DMS153 treated with DMSO at 0.1 percent for 48 hours (cell line): ENCODE measurements around the gene KLK12.
A peak's percentile ranks its signal among the peaks of the same experiment; 100 is the strongest.
"Not testable (repeated sequence)": the region's sequence is repeated elsewhere in the genome, so short reads cannot be mapped to it uniquely, and the experiment has no call there.

Experiments used
- DNase-seq: peaks from one replicate; lab custom pipeline; 2025; ENCODE audit not compliant: unreplicated experiment; lab: John Stamatoyannopoulos, UW

The KLK12 gene

DNA sequence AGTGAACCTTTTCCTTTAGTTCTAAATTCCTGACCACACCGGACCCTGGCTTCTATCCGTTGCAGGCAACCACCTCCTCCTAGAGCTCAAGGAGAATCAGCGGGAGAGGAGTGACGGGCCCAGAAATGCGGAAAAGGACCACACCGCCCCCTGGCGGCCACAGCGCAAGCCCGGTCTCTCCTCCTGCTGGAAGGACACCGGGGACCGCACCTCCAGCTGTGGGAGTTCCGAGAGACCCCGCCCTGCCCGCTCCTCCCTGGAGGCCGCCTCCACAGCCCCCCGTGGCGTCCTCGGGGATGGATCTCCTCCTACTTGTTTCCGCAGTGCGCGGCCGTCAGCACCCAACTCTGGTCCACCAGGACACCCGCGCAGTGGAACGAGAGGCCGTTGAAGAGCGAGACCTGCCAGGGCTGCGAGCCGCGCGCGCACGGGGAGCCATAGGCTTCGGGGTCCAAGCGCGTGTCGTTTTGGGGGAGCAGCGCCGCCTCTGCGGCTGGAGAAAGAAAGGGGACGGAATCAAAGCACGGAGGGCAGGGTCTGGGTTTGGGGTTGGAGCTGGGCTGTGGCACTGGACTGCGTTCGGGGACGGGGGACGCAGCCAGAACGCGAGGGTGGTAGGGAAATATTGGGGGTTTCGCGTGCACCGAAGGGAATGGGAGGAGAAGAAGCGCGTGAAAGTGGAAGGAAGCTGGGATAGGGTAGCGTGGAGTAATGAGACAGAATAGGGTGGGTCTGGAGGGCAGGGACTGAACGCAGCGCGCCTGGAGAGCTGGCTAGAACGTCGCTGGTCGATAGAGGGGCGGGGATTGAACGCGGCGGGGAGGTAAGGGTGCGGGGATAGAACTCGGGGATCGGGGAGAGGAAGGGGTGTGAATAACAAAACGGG, 17.8 kb downstream of the KLK12 start:
- DNase-seq, result peak; percentile 43

DNA sequence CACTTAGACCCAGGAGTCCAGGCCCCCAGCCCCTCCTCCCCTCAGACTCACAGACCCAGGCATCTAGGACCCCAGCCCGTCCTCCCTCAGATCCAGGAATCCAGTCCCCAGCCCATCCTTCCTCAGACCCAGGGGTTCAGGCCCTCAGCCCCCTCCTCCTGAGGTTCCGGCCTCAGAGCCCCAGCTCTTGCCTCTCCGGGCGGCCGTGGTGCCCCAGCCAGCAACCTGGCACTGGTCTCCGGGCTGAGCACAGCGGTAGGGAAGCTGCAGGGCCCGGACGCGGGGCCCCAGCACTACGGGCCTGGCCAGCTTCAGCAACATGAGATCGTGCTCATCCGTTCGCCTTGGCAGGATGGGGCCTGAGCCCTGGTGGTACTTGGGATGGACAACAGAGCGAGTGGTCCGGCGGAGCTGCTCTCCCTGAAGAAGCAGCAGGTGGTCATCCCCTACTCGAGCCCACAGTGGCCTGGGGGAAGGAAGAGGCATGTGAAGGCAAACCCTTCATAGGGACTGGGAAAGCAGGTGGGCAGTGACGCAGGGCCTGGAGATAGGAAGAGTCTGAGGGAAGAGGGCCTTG, 19.0 kb downstream of the KLK12 start:
- no peak for DNase-seq

DNA sequence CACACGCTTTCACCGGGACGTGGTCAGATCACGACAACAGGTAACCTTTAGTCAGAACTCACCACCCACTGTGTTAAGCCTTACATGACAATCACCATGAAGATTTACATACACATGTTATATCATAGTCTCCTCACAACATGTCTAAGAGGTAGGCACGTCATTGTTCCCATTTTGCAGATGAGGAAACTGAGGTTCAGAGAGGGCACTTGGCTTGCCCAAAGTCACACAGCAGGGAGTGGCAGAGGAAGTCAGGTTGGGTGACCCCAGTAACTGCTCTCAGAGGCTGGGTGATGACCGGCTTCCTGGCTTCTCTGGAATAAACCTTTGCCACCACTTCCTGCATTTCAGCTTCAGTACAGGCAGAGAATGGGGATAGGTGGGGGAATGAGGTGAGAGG, 20.6 kb downstream of the KLK12 start:
- DNase-seq, result no peak

DNA sequence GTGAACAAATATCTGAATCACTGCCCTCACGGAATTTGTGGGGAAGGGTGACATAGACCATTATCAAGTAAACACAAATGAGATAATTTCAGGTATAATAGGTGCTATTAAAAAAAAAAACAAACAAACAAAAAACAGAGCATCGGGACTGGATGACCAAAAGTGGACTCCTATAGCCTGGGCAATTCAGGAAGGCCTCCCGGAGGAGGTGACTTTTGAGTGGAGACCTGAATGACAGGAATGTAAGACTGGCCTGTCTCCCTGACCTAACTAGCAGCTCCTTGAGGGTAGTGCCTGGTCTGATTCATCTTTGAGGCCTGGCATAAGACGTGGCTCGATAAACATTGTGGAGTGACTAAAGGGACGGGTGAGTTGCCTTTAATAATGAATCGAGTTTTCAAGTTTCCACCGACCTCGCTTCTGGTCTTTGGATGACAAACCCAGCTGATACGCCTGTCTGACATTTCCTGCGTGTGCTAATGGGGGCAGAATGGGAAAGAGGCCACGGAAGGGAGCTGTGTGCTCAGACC, 22.1 kb downstream of the KLK12 start:
- no peak for DNase-seq

DNA sequence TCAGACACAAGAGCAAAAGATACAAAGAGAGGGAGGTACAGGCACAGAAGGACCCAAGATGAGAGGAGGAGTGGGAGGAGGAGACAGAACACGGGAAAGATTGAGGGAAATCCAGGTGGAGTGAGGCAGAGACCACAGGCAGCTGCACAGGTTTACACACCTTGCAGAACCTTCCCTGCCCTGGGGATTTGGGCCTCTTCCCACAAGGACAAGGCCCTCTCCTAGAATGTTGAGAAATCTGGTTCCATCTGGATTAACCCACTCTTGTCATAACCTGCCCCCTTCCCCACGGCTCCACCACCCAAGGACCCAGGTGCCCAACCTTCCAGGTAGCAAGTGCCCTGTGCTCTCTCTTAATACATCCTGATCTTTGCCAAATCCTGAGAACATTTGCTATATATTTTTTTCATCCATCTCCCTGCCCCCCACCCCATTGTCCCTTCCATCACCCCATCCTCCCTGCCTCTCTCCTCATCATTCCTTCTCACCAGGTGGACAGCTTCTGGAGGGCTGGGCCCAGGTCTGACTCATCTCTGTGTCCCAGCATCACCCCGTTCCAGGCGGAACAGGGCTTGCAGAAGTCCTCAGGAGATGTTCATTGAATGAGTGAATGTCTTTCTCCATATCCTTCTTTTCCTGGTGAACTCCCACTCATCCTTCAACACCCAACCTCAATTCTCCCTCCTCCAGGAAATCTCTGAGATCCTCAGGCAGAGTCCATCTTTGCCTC, 24.6 kb downstream of the KLK12 start:
- no peak for DNase-seq

DNA sequence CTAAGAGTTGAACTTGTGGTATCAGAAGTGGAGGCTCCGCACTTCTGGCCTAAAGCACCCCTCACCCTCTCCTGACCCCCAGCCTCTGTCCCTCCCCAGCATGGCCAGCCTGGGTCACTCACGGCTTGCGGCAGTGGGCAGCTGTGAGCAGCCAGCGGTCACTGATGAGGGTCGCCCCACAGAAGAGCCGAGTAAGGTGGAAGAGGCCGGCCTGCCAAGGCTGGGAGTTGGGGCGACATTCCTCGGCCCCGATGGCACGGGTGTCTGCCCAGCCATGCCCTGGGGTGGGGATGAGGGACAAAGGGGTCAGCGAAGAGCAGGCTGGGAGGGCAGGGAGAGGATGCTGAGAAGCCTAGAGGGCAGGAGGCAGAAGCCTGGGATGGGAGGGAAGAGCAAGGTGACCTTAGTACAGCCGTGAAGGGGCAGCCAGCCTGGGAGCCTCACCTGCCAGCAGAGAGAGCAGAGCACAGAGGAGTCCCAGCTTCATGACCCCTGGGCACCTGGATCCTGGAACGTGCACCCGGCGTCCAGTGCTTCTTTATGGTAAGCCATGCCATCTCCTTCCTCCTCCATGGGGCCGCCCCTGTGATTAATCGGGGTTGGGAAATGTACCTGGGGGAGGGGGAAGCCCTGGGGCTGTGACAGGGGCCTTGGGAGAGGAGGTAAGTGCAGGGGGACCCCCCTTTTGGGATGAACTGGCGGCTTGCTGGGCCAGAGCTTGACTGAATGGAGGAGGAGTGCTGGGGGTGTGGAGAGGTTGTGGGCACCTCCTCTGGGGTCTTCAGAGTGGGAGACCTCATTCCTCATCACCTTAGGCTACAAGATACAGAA, 25.5 kb downstream of the KLK12 start:
- no peak for DNase-seq

DNA sequence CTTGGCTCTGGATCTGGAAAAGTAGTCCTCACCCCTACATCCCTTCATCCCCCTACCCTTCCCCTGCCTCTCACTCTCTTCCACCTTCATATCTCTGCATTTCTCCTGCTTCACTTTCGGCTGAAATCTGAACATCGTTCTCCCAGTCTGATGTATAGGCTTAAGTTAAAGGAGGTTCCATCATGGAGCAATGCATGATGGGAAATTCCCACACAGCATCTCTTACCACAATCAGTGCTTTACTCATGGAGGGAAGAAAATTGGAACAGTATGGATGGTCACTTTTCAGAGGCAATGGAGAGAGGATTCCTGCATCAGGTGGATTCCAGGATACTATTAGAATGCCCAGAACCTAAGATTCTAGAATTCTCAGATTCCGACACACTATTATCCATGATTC, 27.3 kb downstream of the KLK12 start:
- DNase-seq, result no peak

DNA sequence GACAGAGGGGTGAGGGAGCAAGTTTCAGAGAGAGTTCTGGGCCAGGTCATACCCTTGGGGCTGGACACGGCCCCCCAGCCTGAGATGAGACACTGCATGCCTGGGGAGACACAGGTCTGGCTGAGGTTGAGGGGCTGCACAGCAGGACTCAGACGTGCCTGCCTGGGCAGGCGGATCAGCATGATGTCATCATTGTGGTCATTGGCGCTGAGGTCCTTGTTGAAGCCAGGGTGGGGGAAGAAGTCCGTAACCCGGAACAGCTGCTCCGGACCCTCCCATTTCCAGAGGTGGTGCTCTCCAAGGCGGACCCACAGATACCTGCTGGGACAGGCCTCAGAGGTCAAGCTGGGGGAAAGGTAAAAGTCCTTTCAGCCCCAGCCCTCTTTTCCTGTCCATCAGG, 28.4 kb downstream of the KLK12 start:
- no peak for DNase-seq

DNA sequence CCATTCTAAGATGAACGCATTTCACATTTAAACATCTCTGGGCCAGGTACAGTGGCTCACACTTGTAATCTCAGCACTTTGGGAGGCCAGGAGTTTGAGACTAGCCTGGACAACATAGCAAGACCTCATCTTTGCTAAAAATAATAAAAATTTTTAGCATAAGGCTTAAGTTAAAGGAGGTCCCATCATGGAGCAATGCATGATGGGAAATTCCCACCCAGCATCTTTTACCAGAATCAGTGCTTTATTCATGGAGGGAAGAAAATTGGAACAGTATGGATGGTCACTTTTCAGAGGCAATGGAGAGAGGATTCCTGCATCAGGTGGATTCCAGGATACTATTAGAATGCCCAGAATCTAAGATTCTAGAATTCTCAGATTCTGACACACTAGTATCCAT, 29.6 kb downstream of the KLK12 start:
- DNase-seq, result no peak

DNA sequence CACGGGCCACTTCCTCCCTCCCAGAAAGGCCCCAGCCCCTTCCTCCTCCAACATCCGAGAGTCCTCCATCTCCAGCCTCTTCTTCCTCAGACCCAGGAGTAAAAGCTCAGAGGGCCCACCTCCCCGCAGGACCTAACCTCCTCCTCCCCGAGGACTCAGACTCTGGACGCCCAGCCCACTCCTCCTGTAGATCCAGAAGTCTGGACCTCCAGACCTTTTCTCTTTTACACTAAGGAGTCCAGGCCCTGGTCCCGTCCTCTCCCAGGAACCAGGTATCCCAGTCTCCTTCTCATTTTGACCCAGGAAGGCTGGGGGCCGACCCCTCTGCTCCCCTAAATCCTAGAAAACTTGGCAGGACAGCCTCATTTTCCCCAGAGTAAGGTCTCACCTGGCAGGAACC, 31.5 kb downstream of the KLK12 start:
- DNase-seq, result no peak

DNA sequence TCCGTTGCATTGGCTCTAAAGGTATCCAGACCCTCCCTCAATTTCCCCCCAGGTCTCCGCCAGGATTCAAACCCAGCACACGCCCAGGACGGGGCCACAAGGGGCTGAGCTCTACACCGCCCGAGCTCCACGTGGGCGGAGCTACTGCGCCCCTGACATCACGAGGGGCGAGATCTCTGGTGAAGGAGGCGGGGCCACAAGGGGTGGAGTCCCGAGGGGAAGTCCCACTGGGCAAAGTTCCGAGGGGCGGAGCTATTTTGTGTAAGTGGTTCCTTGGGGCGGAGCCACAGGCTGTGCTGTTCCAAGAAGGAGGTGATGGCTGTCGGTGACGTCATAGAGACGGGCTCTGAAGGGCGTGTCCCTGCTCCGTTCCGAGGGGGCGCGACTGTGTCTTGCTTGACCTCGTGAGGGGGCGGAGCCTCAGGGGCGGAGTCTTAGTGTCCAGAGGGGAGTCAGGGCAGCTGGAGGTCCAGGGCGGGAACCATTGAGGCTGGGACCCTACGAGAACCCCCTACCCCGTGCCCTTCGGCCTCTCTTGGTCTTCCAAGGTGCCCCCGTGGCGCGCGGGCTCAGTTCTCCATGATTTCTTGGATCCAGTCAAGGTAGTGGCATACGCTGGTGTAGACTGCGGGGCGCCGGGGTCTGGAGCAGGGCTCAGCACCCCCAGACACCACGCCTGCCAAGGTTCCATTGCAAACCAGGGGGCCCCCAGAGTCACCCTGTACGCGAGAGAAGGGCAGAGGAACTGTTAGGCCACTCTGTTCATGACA, 32.1 kb downstream of the KLK12 start:
- DNase-seq, result no peak

DNA sequence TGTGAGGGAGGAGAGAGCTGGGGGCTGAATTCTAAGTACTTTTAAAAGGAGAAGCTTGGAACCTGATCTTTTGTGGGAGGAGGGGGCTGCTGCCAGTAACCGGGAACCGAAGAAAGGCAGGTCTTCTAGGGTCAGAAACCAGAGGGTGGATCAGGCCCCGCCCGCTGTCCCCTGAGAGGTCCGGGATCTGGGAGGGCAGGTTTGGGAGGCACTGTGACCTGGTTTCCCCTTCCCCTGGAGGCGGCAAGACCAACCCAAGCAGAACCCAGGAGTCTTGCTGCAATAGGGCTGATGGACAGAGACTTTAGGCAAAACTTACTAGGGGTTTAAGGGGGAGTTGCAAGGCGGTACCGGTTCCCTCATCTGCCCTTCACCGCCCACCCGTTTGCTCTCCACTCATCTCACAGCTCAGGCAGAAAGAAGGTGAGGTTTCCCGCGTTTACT, 32.7 kb downstream of the KLK12 start:
- DNase-seq, result no peak

DNA sequence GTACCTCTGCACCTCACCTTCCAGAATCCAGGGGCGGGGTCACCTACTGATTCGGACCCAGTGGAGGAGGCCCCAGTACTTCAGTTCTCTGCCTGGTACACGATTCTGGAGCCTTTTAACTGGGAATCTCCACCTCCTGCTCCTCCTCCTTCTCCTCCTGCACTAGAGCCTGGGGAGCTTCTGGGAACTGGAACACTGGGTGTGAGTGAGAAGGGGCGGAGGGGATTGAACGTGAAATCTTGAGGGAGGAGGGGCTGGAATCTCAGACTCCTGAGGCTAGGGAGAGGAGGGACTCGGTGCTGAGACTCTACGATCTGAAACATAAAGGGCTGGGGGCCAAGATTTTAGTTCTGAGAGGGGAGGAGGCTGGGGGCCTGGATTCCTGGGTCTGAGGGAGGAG, 33.3 kb downstream of the KLK12 start, which contains the start of gene KLK8:
Gene KLK8 (minus strand): TSS at position 90 of the 400 bp plus-strand sequence. CDS start 437 bp downstream, outside the sequence.
- no peak for DNase-seq

DNA sequence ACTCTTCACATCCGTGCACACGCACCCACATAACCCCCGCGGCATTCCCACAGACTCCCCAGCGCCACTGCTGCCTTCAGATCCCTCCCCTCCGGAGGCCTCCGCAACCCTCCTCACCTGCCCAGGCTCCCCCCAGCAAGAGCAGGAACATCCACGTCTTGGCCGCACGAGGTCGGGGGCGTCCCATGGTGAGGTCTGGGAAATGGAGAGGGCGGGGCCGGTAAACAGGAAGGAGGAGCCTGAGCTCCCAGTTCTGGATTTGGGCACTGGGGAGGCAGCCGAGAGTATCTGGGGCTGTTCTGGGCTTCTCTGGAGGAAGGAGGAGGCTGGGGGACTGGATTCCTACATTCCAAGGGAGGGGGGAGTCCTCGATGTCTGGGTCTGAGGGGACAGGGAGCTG, 33.8 kb downstream of the KLK12 start:
- DNase-seq, result no peak

DNA sequence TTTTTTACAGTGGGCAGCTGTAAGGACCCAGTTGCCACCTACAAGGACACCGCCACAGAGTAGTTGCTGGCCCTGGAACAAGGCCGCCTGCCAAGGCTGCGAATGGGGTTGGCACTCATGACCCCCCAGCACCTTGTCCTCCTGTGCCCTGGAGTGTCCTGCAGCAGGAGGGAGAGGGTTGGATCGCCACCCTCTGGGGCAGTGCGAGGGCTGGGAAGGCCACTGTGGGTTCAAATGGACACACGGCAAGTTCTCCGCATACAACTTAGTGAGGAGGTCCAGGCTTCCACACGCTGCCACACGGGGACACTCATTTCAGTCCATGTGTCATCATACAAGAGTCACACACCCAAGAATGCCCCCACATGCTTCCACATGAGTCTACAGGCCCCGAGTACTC, 34.4 kb downstream of the KLK12 start:
- no peak for DNase-seq

DNA sequence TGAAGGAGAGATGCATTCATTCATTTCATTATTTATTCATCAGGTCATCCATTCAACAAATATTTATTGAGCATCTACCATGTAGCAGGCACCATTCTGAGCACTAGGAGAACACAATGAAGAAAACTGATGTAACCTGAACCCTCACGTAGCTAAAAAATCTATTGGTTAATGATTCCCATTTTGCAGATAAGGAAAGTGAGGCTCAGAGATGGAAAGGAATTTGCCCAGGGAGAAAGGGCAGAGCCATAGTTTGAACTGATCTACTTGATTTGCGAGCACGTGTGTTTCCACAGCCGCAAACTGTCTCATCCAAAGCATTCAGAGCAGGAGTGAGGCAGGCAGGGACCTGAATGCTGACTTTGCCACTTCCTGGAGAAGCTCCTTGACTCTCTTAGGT, 36.1 kb downstream of the KLK12 start:
- no peak for DNase-seq

DNA sequence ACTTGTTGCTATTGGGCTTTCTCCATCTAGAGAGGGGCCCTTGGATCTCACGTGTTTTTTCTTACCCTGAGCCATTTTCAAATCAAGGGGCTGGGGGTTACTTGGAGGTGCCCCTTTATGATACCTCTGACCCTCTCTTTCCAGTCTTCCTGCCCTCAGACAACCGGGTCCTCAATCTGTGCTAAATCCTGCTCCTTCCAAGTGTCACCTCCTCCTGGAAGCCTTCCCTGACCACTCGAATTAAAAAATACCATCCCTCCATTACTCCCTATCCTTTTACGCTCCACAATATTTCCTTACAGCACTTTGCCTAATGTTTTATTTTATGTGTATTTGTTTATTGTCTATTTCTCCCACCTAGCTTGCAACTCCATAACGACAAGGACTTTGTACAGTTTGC, 36.7 kb downstream of the KLK12 start:
- DNase-seq, result no peak

DNA sequence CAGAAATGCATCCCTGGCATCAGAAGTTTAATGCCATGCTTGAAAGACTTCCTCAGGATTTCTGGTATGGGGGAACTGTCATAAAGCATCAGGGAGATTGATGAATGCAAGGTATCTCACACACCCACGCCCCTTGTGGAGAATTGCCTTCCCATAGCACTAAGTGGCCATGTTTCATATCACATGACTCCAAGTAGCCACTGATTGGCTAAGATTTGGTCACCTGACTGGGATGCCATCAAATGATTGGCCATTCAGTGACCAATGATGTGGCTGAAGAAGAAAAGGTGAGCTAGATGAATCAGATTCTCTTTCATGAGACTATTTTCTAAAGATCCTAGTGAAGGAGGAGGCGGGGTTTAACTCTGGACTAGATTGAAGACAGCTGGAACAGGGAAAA, 40.7 kb downstream of the KLK12 start:
- no peak for DNase-seq

DNA sequence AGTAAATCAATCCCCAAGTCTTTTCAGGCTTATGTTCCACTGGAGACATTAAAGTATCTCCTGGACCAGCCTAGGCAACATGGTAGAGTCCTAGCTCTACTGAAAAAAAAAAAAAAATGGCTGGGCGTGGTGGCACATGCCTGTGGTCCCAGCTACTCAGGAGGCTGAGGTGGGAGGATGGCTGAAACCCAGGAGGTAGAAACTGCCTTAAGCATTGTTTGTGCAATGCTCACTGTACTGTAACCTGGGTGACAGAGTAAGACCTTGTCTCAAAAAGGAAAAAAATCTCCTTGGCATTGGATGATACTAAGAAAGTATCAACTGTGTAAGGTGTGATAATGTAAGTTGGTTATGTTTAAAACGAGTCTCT, 42.2 kb downstream of the KLK12 start:
- DNase-seq, result no peak

DNA sequence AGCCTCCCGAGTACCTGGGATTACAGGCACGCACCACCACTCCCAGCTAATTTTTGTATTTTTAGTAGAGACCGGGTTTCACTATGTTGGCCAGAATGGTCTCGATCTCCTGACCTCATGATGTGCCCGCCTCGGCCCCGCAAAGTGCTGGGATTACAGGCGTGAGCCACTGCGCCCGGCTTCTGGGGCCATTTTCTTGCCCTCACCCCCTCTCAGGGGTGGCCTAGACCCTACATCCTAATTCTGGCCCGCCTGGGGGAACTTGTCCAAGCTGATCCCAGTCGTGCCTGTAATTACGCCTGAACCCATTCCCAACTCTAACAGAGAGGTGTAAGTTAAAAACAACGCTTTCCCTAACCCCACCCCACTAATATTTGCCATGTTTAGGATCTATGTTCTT, 50.4 kb downstream of the KLK12 start:
- DNase-seq, result not testable (repeated sequence)
